ENCODE data around the gene TUBAL3.

GRCh38 chr10:5385224-5385623 lies 19.4 kb downstream of the TUBAL3 start:
- TF ChIP-seq CTCF (IDR thresholded peaks at IDR 0.05) (no peak), POLR2A (IDR thresholded peaks at IDR 0.05) (no peak)

Measured in suprapubic skin (tissue), 3 donors.